ENCODE data around the gene CATSPERD. TPM values are rescaled to one million over a fixed set of nuclear protein-coding genes. Genes with fewer than 3 reads are reported as not detected.

Gene CATSPERD
- total RNA-seq, 1 experiment from 2014 or later: not detected

- DNase-seq (ENCODE audit: extremely low read depth, low read depth): no peak
Observed at GRCh38 chr19:5825178-5825577, 104.7 kb downstream of the CATSPERD start.

- DNase-seq (ENCODE audit: extremely low read depth, low read depth): peak; percentile 54
Observed at GRCh38 chr19:5826531-5827341, 106.3 kb downstream of the CATSPERD start.

GRCh38 chr19:5827342-5827890 is 107.0 kb downstream of the CATSPERD start:
- DNase-seq (ENCODE audit: extremely low read depth, low read depth): no peak

GRCh38 chr19:5827891-5828660 is 107.6 kb downstream of the CATSPERD start:
- DNase-seq (ENCODE audit: extremely low read depth, low read depth): peak; percentile 90

Other genes starting within 250 kb of the CATSPERD start
- gene TINCR, start 152.7 kb upstream of the CATSPERD start, total RNA-seq (2014; rRNA removed; shearing (Covaris generic)): not detected in 2 replicates
- 12.8 and 16.8 TPM in 2 replicates for gene SAFB2, start 97.9 kb upstream of the CATSPERD start, total RNA-seq (2014; rRNA removed; shearing (Covaris generic))
- gene SAFB, start 97.6 kb upstream of the CATSPERD start, total RNA-seq (2014; rRNA removed; shearing (Covaris generic)): 22.2 and 25.0 TPM in 2 replicates
- gene MICOS13, start 40.1 kb upstream of the CATSPERD start, total RNA-seq (2014; rRNA removed; shearing (Covaris generic)): 31.4 and 35.8 TPM in 2 replicates
- 2.3 and 3.5 TPM in 2 replicates for gene HSD11B1L, start 39.6 kb upstream of the CATSPERD start, total RNA-seq (2014; rRNA removed; shearing (Covaris generic))
- 867 and 1,017 TPM in 2 replicates for gene RPL36, start 30.3 kb upstream of the CATSPERD start, total RNA-seq (2014; rRNA removed; shearing (Covaris generic))
- gene LONP1, start 491 bp upstream of the CATSPERD start, total RNA-seq (2014; rRNA removed; shearing (Covaris generic)): 134 and 151 TPM in 2 replicates
- gene PRR22, start 64.1 kb downstream of the CATSPERD start, total RNA-seq (2014; rRNA removed; shearing (Covaris generic)): 1.2 and 1.3 TPM in 2 replicates
- 36.4 and 39.9 TPM in 2 replicates for gene DUS3L, start 70.5 kb downstream of the CATSPERD start, total RNA-seq (2014; rRNA removed; shearing (Covaris generic))
- 0.32 and 1.0 TPM in 2 replicates for gene NRTN, start 84.4 kb downstream of the CATSPERD start, total RNA-seq (2014; rRNA removed; shearing (Covaris generic))
- not detected in 2 replicates for gene FUT6, start 119.1 kb downstream of the CATSPERD start, total RNA-seq (2014; rRNA removed; shearing (Covaris generic))
- not detected in 2 replicates for gene FUT3, start 130.8 kb downstream of the CATSPERD start, total RNA-seq (2014; rRNA removed; shearing (Covaris generic))
- not detected in 2 replicates for gene FUT5, start 149.9 kb downstream of the CATSPERD start, total RNA-seq (2014; rRNA removed; shearing (Covaris generic))
- gene NDUFA11, start 183.2 kb downstream of the CATSPERD start, total RNA-seq (2014; rRNA removed; shearing (Covaris generic)): 103 and 146 TPM in 2 replicates
- 2.7 and 3.7 TPM in 2 replicates for gene VMAC, start 184.2 kb downstream of the CATSPERD start, total RNA-seq (2014; rRNA removed; shearing (Covaris generic))
- 2.1 and 2.9 TPM in 2 replicates for gene CAPS, start 193.6 kb downstream of the CATSPERD start, total RNA-seq (2014; rRNA removed; shearing (Covaris generic))

Data from NCI-H460 (cell line).